Embryonic facial prominence (tissue), 1 donor: ENCODE measurements around the gene PSMD5.

Experiments
- DNase-seq: peaks from one replicate; pipeline ENCODE4 v3.0.0-alpha.2; 2016; ENCODE audit errors: extremely low spot score

Gene PSMD5

DNA sequence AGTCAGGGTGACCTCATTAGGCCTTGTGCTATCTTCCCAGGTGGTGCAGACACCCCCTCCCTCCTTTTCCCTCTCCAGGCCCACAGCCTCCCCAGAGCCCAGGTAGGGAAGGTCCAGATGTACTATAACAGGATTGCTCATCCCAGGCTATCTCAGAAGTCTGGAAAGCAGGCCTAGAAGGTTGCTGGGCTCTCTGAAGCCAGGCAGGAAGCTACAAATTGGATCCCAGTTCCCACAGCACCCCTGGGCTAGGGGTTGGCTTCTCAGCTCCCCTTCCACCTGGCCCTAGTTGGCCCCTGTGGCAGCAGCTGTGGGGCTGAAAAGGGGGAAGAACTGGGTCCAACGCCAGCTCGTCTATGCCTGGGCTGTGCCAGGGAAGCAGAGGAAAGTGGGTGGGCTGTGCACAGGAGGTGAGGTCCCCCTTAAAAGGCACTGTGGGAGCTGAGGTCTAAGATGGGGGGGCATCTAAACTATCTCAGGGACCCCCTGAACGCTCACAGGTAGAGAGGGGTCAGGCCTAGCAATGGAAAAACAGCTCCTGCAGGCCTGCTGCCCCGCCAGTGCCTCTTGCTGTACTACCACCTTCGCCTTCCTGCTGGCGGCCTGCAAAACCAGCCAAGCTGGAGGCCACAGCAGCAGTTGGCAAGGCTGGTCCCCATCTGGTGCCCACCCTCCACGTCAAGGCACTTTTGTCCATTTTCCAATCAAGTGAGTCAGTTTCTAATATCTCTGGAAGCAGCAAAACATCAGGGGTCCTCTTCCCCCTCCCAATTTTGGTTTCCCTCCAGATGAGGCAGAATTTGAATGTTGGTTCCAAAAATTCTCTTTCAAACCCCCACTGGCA is 13.3 kb upstream of the PSMD5 start:
- no peak for DNase-seq

DNA sequence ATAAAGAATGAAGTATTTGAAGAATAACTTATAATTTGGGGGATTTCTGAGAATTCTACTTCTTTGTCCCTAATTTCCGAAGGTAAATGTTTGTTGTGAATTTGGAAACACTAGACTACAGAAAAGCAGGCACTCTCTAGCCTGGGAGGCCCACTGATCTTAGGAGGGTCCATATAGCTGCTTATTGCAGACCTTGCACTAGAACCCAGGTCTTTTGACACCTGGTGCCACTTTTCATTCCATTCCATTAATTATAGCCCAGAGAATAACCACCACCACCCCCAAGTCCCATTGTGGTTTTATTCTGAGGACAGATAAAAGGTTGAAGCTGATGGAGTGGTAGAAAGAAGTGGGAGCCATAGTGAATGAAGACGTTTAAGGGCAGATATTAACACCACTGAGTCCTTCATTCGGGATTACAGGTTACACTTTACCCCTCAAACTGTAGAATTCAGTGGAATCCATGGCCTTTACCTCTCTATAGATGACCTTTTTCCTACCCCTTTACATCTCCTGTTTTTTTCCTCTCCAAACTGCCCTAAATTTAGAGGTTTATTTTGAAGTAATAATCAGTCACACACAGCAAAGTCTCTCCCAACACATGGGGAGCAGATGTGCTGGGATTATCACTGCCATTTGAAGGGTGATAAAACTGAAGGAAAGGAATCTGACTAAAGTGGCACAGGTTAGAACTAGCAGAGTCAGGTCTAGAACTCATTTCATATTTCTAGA is 12.0 kb upstream of the PSMD5 start:
- no peak for DNase-seq

DNA sequence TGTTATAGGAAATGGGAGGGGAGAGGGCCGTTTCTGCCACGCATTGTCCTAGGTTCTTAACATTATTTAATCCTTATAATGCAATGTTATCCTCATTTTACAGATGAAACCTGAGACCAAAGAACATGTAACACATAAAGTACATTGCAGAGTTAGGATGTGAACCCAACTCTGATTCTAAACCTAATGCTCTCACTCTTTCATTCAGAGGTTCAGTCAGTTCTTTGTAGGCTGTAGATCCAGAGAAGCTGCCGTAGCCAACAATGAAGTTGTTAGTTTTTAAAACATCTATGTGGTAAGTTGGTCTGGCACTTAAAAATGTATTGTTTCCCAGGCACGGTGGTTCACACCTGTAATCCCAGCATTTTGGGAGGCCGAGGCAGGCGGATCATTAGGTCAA is 10.5 kb upstream of the PSMD5 start:
- DNase-seq = no peak

- DNase-seq = no peak
These were observed 9.7 kb upstream of the PSMD5 start for GRCh38 chr9:120852240-120853010.

GRCh38 chr9:120851449-120851848 is 8.7 kb upstream of the PSMD5 start:
- no peak for DNase-seq

DNA sequence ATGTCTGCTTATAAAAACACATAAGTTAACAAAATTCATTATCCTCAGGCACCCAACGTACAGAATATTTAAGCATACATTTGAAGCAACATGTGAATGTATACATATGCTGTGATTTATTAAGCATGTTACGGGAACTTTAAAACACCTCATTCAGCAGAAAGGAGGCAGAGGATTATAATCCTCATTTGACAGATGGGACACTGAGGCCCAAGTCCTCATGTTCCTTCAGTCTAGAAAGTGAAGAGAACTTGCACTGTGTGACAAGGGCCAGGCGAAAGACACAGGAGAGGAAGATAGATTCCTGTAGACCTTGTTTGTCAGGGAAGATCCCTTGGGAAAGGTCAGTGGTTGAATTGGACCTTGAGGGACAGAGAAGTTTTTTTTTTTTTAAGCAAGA is 7.6 kb upstream of the PSMD5 start:
- no peak for DNase-seq

DNA sequence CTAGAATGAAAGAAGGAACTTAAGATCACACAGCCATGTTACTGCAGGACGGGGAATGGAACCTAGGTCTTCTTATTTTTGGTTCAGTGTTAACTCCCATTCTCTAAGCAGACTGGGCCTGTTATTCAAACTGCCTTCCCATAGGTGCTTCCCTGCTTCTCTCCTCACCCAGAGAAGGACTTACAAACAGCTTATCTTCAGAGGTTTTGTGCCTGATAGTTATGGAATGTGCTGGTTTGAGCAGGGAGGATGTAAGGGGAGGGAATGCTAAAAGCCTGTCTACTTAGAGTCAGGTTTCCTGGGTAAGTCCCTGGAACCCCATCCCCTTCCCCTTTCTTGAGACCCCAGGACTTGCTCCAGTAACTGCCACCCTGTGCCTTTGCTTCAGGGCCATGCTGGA is 4.2 kb upstream of the PSMD5 start:
- no peak for DNase-seq

DNA sequence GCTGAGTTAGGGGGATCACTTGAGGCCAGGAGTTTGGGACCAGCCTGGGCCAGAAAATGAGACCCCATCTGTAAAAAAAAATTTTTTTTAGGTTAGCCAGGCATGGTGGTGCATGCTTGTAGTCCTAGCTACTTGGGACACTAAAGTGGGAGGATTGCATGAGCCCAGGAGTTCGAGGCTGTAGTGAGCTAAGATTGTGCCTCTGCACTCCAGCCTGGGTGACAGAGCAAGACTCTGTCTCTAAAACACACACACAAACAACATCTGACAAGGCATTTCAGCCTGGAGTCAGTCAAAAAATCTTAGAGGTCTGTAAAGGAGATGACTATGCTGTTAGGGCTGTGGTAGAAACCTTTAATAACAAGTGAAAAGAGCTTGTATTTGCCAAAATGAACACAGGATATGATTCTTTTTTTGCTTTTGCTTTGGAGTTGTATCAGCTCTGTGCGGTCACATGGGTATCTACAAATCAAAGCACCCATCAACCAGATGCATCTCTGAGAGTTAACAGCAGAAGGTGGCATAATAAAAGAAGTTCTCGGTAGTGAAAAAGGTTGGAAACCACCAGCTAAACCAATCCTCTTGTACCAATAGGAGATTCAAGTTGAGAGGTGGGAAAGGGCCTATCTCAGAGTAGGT is 3.6 kb upstream of the PSMD5 start:
- DNase-seq = no peak

GRCh38 chr9:120845255-120845654 is 2.5 kb upstream of the PSMD5 start:
- no peak for DNase-seq

DNA sequence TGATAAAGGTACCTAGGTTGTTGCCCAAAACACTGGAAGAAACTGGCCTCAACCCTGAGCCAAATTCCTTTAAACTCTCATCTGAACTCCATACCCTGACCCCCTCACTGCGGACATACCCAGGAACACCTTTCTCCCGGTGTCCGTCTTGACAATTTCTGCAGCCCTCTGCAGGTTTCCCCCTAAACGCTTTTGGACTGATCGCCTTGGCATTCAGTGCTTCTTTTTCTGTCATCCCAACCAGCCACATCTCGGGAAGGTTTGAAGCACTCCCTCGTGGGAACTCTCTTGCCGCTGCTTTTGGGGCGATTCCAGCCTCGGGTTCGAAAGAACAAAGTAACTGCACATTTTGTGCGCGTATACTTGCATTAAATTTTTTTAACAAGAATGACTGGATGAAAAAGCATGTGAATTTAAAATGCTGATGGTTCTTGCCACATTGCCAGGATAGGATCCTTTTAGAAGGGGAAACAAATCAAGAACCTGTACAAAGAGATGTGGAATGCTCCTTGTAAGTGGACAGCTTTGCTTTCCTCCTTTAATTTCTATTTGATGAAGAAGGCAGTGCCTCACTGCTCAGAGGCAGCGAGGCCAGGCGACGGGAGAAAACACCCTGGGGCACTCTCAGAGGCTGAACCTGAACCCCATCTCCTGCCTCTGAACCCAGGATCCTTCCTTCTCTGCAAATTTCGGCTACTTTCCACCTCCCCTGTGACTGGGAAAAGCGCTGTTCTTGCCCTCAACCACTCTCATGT is 615 bp downstream of the PSMD5 start:
- no peak for DNase-seq

GRCh38 chr9:120839146-120839545 is 3.6 kb downstream of the PSMD5 start:
- DNase-seq = no peak

DNA sequence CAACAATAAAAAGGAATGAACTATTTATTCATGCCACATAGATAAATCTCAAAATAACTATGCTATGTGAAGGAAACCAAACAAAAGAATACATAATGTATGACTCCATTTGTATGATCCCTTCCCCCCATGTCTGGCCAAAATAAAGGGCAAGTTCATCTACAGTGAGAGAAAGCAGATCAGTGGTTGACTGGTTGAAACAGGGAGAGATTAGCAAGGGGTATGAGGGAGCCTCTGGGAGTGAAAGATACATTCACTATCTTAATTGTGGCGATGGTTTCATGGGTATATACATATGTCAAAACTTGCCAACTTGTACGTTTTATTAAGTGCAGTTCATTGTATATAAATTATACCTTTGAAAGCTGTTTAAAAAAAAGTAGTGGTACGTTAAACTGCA is 4.8 kb downstream of the PSMD5 start:
- DNase-seq = no peak

- DNase-seq = no peak
These were observed 9.4 kb downstream of the PSMD5 start for GRCh38 chr9:120833325-120833724.

GRCh38 chr9:120832807-120833206 is 9.9 kb downstream of the PSMD5 start:
- no peak for DNase-seq

- DNase-seq = no peak
These were observed 11.9 kb downstream of the PSMD5 start for GRCh38 chr9:120830865-120831264.

DNA sequence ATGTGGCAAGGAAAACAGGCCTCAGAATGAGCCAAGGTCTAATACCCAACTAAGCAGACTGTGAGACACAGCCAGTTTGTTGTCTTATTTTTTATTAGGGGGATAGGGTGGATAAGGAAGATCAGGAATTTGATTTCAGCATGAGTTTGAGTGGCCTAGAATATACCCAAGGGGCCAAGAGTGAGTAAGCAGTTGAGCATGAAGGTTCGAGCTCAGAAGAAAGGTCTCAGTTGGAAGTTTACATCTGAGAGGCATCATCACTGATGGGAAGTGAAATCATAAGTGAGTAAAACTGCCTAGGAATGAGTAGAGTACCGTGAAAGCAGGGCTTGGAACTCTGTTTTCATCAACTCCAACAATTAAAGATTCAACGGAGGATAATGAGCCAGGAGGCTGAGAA is 12.6 kb downstream of the PSMD5 start:
- no peak for DNase-seq

- no peak for DNase-seq
These were observed 13.1 kb downstream of the PSMD5 start for GRCh38 chr9:120829650-120830049.

- DNase-seq = no peak
These were observed 22.6 kb downstream of the PSMD5 start for GRCh38 chr9:120820095-120820494.

- no peak for DNase-seq
These were observed 24.1 kb downstream of the PSMD5 start for GRCh38 chr9:120818595-120818994.

- no peak for DNase-seq
These were observed 27.6 kb downstream of the PSMD5 start for GRCh38 chr9:120815075-120815474.

- no peak for DNase-seq
These were observed 33.8 kb downstream of the PSMD5 start for GRCh38 chr9:120808931-120809330.
